Testis (tissue), 2 donors: ENCODE measurements around the gene PRELP.

Experiments used
- POLR2A ChIP-seq: fragments of 450-650 bp; IDR thresholded peaks from one replicate; pipeline ENCODE4 v1.6.1; 2017; ENCODE audit warnings: antibody characterized with exemption, mild to moderate bottlenecking, moderate library complexity
- TF ChIP-seq, protein P1 (sequence below), 3 experiments: fragments of 450-650 bp in 2 of 3; fragments of 200-600 bp in 1 of 3; sonication (generic) in 1 of 3; IDR thresholded peaks; one replicate each; pipeline ENCODE4 v1.5.1; 2016 to 2019; ENCODE audit warnings: antibody characterized with exemption in 3 of 3, mild to moderate bottlenecking in 2 of 3, moderate library complexity in 1 of 3

DNA sequence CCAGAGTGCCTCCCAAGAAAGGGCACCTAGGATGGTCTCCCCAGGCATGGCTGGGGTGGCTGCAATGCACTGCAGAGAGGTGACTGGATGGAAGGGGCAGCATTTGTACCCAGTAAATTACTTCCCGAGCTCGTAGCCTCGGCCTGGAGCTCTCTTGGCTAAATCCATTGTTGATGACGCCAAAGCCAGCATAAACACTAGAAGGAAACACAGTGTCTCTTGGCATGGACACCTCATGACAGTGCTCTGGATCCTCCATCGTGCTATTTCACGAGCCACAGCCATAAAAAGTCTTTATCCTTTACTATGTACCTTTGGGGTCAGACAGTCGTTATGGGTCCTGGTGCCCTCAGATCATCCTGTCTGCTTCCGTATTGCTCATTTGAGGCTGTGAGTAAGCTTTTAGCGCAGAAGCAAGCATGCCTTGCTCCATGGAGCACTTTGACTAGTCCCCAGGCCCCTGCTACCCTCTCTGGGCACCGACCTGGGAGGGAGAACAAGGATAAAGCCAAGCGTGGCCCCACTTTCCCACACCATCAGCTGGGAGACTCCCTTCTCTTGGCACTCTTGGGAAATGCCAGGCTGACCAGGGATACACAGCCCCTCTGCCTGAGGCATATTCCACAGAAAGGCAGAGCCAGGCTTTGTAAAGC is 10.3 kb upstream of the PRELP start:
- TF ChIP-seq, protein P1, sequence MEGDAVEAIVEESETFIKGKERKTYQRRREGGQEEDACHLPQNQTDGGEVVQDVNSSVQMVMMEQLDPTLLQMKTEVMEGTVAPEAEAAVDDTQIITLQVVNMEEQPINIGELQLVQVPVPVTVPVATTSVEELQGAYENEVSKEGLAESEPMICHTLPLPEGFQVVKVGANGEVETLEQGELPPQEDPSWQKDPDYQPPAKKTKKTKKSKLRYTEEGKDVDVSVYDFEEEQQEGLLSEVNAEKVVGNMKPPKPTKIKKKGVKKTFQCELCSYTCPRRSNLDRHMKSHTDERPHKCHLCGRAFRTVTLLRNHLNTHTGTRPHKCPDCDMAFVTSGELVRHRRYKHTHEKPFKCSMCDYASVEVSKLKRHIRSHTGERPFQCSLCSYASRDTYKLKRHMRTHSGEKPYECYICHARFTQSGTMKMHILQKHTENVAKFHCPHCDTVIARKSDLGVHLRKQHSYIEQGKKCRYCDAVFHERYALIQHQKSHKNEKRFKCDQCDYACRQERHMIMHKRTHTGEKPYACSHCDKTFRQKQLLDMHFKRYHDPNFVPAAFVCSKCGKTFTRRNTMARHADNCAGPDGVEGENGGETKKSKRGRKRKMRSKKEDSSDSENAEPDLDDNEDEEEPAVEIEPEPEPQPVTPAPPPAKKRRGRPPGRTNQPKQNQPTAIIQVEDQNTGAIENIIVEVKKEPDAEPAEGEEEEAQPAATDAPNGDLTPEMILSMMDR (IDR thresholded peaks at IDR 0.05): no peak
- no peak for TF ChIP-seq POLR2A
